Stomach (tissue), 9 donors: ENCODE data around the gene AKAP6. TPM values are rescaled to one million over a fixed set of nuclear protein-coding genes. Genes with fewer than 3 reads are reported as not detected.
"Not testable (repeated sequence)": the region's sequence is repeated elsewhere in the genome, so short reads cannot be mapped to it uniquely, and the experiment has no call there.

ENCODE experiments used
- DNase-seq, 2 donors: peaks; one replicate each; pipeline versions ENCODE4 v3.0.0 to v3.0.0-alpha.2; 2013 to 2019
- H3K27ac ChIP-seq, 5 donors: fragments of 200-600 bp in 4 of 5; sonication (generic) in 4 of 5; one replicate each; pipeline ENCODE4 v1.5.1; 2013 to 2019; ENCODE audit warnings: mild to moderate bottlenecking in 1 of 5, moderate library complexity in 1 of 5
- H3K27me3 ChIP-seq, 3 donors: fragments of 200-600 bp; sonication (generic); one replicate each; pipeline ENCODE4 v1.5.1; 2017 to 2019; ENCODE audit warnings: mixed run types in 1 of 3
- H3K36me3 ChIP-seq, 4 donors: fragments of 200-600 bp; sonication (generic); 1 replicate in 3 of 4; 2 replicates in 1 of 4; pipeline ENCODE4 v1.5.1; 2016 to 2019
- H3K4me1 ChIP-seq, 4 donors: fragments of 200-600 bp; sonication (generic); one replicate each; pipeline ENCODE4 v1.5.1; 2016 to 2019
- H3K4me3 ChIP-seq, 4 donors: fragments of 200-600 bp; sonication (generic) in 3 of 4; one replicate each; pipeline ENCODE4 v1.5.1; 2016 to 2019; ENCODE audit warnings: mild to moderate bottlenecking in 1 of 4
- H3K9me3 ChIP-seq, 4 donors: fragments of 200-600 bp; sonication (generic); one replicate each; pipeline ENCODE4 v1.5.1; 2016 to 2019
- CTCF ChIP-seq, 7 experiments: fragments of 450-650 bp in 4 of 7; fragments of 200-600 bp in 3 of 7; sonication (generic) in 3 of 7; IDR thresholded peaks; one replicate each; pipeline ENCODE4 v1.5.1; 2016 to 2019; ENCODE audit warnings: antibody characterized with exemption in 7 of 7, control low read depth in 2 of 7, mild to moderate bottlenecking in 1 of 7
- EP300 ChIP-seq: sonication (generic); formaldehyde crosslinking; IDR thresholded peaks from one replicate; pipeline ENCODE4 v1.6.1; 2017; ENCODE audit warnings: antibody characterized with exemption
- POLR2A ChIP-seq, 4 donors: fragments of 450-650 bp; IDR thresholded peaks; one replicate each; pipeline ENCODE4 v1.6.1; 2016; ENCODE audit warnings: antibody characterized with exemption in 4 of 4, control low read depth in 2 of 4, mild to moderate bottlenecking in 1 of 4, moderate library complexity in 1 of 4
- POLR2AphosphoS5 ChIP-seq, 3 donors: sonication (generic); formaldehyde crosslinking; IDR thresholded peaks; one replicate each; pipeline ENCODE4 v1.6.1; 2016; ENCODE audit warnings: antibody characterized with exemption in 3 of 3
- WGBS, 5 donors: extraction: QIAGEN DNeasy Blood & Tissue Kit in 3 of 5; methylation state at CpG; one replicate each; pipeline versions ENCODE4 v1.1.5 to v1.1.7; 2013 to 2018; 5-methylcytosine and 5-hydroxymethylcytosine counted together
- intact Hi-C: fragments of 100-400 bp; cut with DNase I; formaldehyde crosslinking; loops from one replicate; pipeline ENCODE4 v1.15.1; 2023; ENCODE audit warnings: low total_unique reads
- polyA plus RNA-seq, 3 donors: library from polyadenylated mRNA; stranded (reverse); fragments of 200-250 nt; gene quantifications; one replicate each; pipeline ENCODE4 v1.2.3, GENCODE V29; 2013
- total RNA-seq, 5 donors: library from RNA; depleted of rRNA; stranded (reverse); fragments of >200 nt; gene quantifications; one replicate each; pipeline versions ENCODE4 v1.1.0 to v1.2.3, GENCODE V29; 2014 to 2016
- donor health status: healthy with polysubstance abuse.
- donor health status: Bipolar disorder and iron deficiency.
- donor health status: healthy.

The AKAP6 gene
- total and polyA plus RNA-seq, 8 donors: 0.15 to 132 (median 3.3) TPM

- no peaks in the 10 kb centered on the region for H3K27me3 ChIP-seq
- H3K4me1 ChIP-seq: peaks cover 0 to 13% (median 2%) of the 10 kb centered on the region in 4 donors
- no peak for DNase-seq
- H3K4me3 ChIP-seq: no peak overlapping the region
- no peak overlapping the region for H3K27ac ChIP-seq
- no peaks in the 10 kb centered on the region for H3K9me3 ChIP-seq
- intact Hi-C loops: no loop called here
- WGBS, 5 donors: 87 to 94% (median 88%) methylated on average over 3 of the region's 3 CpGs
- TF ChIP-seq EP300 (no peak), CTCF (IDR thresholded peaks at IDR 0.05) (no peak)
- no peaks in the 10 kb centered on the region for H3K36me3 ChIP-seq
Observed at GRCh38 chr14:32368107-32368506, 39.0 kb downstream of the AKAP6 start.

- Histone ChIP-seq H3K27ac (no peak overlapping the region), H3K9me3 (no peaks in the 10 kb centered on the region), H3K4me3 (no peak overlapping the region), H3K27me3 (no peaks in the 10 kb centered on the region), H3K4me1 (peaks cover 0 to 13% (median 2%) of the 10 kb centered on the region in 4 donors), H3K36me3 (no peaks in the 10 kb centered on the region)
- no peak for DNase-seq
- no peak for TF ChIP-seq POLR2A (IDR thresholded peaks at IDR 0.05)
- no peak for TF ChIP-seq POLR2AphosphoS5 (IDR thresholded peaks at IDR 0.05)
- TF ChIP-seq EP300: no peak
- intact Hi-C loops: no loop called here
- WGBS, 5 donors: 24 to 49% (median 42%) methylated on average over 1 of the region's 1 CpG
Observed at GRCh38 chr14:32370714-32371113, 41.6 kb downstream of the AKAP6 start.

- intact Hi-C loops: no loop called here
- TF ChIP-seq POLR2A (IDR thresholded peaks at IDR 0.05): no peak
- TF ChIP-seq CTCF (IDR thresholded peaks at IDR 0.05): no peak
- TF ChIP-seq POLR2AphosphoS5 (IDR thresholded peaks at IDR 0.05): no peak
- no peak overlapping the region for H3K4me3 ChIP-seq
- no peak overlapping the region for H3K27ac ChIP-seq
- no peaks in the 10 kb centered on the region for H3K9me3 ChIP-seq
- peaks cover 0 to under 1% (median 0%) of the 10 kb centered on the region in 4 donors for H3K4me1 ChIP-seq
- H3K27me3 ChIP-seq: no peaks in the 10 kb centered on the region
- no peak for DNase-seq
- 35 to 55% (median 51%) methylated on average over 2 of the region's 2 CpGs for WGBS, 5 donors
- H3K36me3 ChIP-seq: no peaks in the 10 kb centered on the region
Observed at GRCh38 chr14:32372154-32372553, 43.1 kb downstream of the AKAP6 start.

GRCh38 chr14:32373174-32373573 lies 44.1 kb downstream of the AKAP6 start:
- H3K36me3 ChIP-seq, H3K27me3 ChIP-seq, H3K9me3 ChIP-seq, DNase-seq, H3K4me3 ChIP-seq, intact Hi-C loops, H3K4me1 ChIP-seq, H3K27ac ChIP-seq: not testable (repeated sequence)
- WGBS, 5 donors: 84 to 93% (median 89%) methylated on average over 3 of the region's 3 CpGs

GRCh38 chr14:32374155-32374554 lies 45.1 kb downstream of the AKAP6 start:
- TF ChIP-seq POLR2AphosphoS5 (IDR thresholded peaks at IDR 0.05): no peak
- TF ChIP-seq CTCF (IDR thresholded peaks at IDR 0.05): no peak
- TF ChIP-seq EP300: no peak
- no peak for TF ChIP-seq POLR2A (IDR thresholded peaks at IDR 0.05)
- intact Hi-C loops: no loop called here
- no peaks in the 10 kb centered on the region for H3K36me3 ChIP-seq
- DNase-seq: no peak
- no peak overlapping the region for H3K4me3 ChIP-seq
- no peaks in the 10 kb centered on the region for H3K9me3 ChIP-seq
- no peaks in the 10 kb centered on the region for H3K4me1 ChIP-seq
- H3K27me3 ChIP-seq: no peaks in the 10 kb centered on the region
- WGBS, 5 donors: 78 to 86% (median 82%) methylated on average over 3 of the region's 3 CpGs
- H3K27ac ChIP-seq: no peak overlapping the region
